Measurements from ENCODE around the gene DPY19L2.
"Not testable (repeated sequence)": the region's sequence is repeated elsewhere in the genome, so short reads cannot be mapped to it uniquely, and the experiment has no call there.

Gene DPY19L2

GRCh38 chr12:63668028-63668799 is at the start of gene DPY19L2:
DPY19L2 (minus strand) TSS chr12:63668493; CDS start chr12:63668393, 100 bp downstream.
- peak; percentile 64 for DNase-seq

- not testable (repeated sequence) for DNase-seq
Measured at GRCh38 chr12:63716891-63717290, 48.6 kb upstream of the DPY19L2 start.

GRCh38 chr12:63715107-63715625 is 46.9 kb upstream of the DPY19L2 start:
- not testable (repeated sequence) for DNase-seq

DNA sequence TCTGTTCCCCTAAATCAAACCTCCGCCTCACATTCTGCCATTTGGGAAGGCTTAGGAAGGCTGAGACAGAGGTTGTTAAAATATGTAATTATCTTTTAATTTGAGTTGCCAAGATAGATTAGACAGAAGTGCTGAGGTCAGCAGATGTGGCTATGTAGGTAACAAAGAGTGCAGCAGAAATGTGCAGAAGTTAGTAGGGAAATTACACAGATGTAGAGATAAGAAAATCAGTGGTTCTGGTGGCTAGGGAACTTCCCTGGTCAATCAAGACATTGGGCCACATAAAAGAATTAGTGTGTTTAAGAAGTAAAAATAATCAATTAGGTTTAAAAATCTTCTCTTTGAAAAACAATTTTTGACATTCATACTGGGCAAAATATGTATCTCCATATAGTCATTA is 46.1 kb upstream of the DPY19L2 start:
- peak; percentile 6 for DNase-seq

- DNase-seq: peak; percentile 18
Measured at GRCh38 chr12:63713681-63714075, 45.4 kb upstream of the DPY19L2 start.

DNA sequence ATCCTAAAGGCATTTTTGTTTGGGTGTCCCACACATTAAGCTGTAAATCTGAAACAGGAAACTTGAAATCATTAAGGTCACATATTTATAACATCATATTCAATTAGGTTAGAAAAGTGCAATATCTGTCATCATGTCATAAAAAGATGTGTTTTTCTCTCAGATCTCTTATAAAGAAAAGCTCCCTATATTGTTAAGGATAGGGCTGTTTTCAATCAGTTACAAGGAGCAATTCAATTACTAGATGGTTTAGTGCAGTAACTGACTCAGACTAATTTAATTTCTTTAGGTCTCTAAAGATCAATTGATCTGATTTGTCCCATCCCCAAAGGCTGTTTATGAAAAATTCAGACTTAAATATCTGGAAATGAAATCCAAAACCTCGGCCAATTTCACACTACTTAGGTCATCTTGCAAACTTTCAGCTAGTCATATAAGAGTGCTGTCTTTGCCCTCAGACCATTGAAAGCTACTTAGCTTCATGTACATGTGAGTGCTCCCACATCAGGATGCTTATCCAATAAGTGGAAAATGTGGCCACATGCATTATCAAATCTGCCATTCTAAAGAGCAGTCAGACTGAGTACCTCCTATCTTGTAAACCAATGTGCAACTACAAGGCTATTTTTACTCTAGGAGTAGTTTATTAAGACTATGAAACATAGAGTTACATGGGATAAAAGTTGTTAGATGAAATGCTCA is 44.8 kb upstream of the DPY19L2 start:
- DNase-seq: not testable (repeated sequence)

DNA sequence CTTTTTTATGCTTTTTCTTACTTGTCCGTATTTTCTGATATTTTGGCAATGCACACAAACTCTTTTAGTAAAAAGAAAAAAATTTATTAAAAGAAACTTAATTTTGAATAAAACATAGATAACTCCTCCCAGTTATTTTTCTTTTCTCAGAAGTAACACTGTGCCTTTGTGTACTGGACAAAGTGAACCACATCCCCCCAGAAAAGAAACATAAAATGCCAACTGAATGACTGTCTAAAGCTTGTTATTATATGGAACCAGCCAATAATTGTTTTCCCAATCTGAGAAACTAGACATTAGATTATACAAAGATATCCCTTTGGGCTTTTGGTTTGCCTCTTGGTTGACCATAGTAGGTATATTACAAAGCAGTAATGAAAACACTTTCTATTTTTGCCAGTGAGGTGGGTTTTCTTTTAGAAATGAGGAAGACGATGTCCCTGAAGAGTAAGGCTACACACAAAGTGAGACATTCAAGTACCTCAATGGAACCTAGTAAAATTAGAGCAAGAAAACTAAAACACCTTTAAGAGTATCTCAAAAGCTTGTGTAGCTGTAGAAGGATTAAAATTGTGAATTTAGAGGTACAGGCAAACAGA is 44.2 kb upstream of the DPY19L2 start:
- not testable (repeated sequence) for DNase-seq

- not testable (repeated sequence) for DNase-seq
Measured at GRCh38 chr12:63711339-63711738, 43.0 kb upstream of the DPY19L2 start.

DNA sequence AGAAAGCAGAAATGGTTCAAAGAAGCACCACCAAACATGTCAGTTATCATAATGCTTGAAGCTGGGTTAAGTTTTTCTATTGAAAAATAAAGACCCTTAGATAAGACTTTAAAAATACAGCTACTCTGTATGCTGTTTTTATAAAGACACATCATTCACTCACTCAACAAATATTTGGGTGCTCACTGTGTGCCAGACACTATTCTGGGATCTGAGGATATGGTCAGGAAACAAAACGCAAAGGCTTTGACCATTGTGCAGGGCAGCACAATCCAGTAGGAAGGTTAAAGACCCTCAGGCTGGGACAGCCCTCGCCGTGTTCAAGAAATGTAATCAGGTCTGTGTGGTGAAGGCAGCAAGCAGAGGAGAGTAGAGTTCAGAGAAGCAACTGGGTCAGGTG is 38.0 kb upstream of the DPY19L2 start:
- DNase-seq: no peak

GRCh38 chr12:63699678-63700382 is 31.5 kb upstream of the DPY19L2 start:
- not testable (repeated sequence) for DNase-seq

- DNase-seq: not testable (repeated sequence)
Measured at GRCh38 chr12:63699011-63699410, 30.7 kb upstream of the DPY19L2 start.

- DNase-seq: not testable (repeated sequence)
Measured at GRCh38 chr12:63690837-63691236, 22.5 kb upstream of the DPY19L2 start.

DNA sequence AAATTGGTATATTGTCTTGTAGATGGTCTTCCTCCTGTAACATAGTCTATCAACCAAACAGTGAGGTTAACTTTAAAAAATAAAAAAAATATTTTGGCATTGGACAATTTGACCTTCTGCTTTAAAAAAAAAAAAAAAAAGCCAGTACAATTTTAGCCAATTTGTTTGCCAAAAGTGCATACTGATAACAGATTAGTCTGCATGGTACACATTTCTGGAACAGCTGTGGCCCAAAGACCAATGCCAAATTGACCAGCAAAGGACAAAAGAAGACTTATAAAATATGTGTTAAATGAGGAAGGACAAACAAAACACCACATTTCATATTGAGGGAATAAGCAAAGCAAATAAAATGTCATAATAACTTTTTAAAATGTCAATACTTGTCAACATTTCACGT is 20.8 kb upstream of the DPY19L2 start:
- not testable (repeated sequence) for DNase-seq

- not testable (repeated sequence) for DNase-seq
Measured at GRCh38 chr12:63686623-63687022, 18.3 kb upstream of the DPY19L2 start.

DNA sequence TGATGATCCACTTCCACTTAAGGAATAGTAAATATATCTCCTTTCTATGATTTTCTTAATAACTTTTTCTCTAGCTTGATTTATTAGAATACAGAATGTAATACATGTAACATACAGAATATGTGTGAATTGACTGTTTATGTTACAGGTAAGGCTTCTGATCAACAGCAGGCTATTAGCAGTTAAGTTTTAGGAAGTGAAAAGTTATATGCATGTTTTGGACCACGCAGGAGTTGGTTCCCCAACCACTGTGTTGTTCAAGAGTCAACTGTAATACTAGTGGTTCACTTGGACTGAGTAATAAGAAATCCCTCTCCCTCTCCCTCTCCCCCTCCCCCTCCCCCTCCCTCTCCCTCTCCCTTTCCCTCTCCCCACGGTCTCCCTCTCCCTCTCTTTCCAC is 17.5 kb upstream of the DPY19L2 start:
- not testable (repeated sequence) for DNase-seq

DNA sequence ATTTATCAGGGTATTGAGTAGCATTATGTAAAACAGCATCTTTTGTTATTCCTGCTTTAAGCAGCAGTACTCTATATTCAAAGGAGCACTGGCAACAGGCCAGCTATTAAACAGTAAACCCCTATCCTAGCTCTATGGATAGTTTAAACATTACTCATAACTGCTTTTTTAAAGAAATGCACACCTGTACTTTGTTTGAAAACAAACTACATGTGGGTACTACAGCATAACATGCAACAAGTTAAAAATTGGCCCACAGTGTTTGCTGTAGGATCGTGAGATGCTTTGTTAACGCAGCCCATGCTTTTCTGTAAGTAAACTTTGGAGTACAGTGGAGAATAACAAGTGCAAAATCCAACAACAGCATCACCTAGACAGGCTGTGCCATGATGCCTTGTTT is 14.3 kb upstream of the DPY19L2 start:
- DNase-seq: not testable (repeated sequence)

DNA sequence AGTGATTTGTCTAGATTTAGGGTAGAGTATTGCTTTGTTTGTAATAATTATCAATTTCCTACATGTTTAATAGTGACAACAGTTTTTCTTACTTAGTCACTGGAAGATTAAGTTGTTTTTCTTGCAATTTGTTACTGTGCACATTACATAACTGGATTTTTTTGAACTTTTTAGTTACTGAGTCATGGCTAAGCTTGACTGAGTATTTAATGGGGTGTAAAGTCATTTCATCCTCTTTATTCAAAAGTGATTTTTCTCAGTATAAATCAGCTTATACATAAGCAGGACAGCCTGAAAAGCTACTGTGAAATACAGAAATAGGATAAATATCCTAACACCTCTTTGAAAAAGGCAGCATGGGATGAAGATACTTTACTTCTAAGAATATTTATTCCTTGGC is 12.5 kb upstream of the DPY19L2 start:
- DNase-seq: not testable (repeated sequence)

DNA sequence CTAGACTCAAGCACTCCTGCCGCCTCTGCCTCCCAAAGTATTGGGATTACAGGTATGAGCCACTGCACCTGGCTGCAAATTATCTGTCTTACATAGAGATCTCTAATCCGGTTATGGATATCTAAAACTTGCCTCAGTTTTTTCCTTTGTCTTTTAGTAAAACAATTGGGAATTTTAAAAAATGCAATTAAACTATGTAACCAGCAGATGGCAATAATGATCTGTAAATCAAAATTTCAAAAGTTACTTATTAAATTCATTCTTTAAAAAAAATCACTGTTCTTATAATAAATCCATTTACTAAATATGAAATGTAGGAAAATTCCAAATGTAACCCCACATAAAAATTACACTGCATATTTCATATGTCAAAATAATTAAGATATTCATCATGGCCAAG is 4.3 kb upstream of the DPY19L2 start:
- not testable (repeated sequence) for DNase-seq

- DNase-seq: not testable (repeated sequence)
Measured at GRCh38 chr12:63669936-63670335, 1.6 kb upstream of the DPY19L2 start.

DNA sequence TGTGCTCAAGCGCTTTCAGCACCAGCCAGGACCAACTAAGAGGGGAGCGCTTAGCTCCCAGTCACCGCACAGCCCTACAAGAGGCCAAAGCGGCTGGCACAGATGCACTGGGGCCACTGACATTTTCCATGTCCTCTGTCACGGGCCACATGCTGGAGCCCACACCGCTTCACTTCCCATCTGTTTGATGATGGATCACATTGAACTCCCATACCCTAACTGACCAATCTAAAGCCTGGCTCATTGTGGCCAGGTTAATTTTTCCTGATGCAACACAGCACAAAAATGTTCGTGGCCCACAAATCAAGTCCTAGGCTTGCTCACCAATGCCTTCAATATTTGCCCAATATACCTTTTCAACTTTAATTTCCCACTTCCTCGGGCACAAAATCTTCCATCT is 1.1 kb upstream of the DPY19L2 start:
- not testable (repeated sequence) for DNase-seq

- DNase-seq: peak; percentile 11
Measured at GRCh38 chr12:63668800-63669365, 590 bp upstream of the DPY19L2 start.

- DNase-seq: not testable (repeated sequence)
Measured at GRCh38 chr12:63663005-63663404, 5.3 kb downstream of the DPY19L2 start.
